Immature natural killer cell (primary cell): ENCODE results near the gene RBM28. TPM values are rescaled to one million over a fixed set of nuclear protein-coding genes. Genes with fewer than 3 reads are reported as not detected.

ENCODE experiments used
- DNase-seq, 3 donors: peaks; one replicate each; pipeline ENCODE4 v3.0.0; 2022; ENCODE audit warnings: mixed read lengths in 1 of 3
- H3K27ac Mint-ChIP-seq, 6 donors: one replicate each; pipeline ENCODE4 v1.8.0; 2020; ENCODE audit warnings: mixed read lengths in 6 of 6, mild to moderate bottlenecking in 5 of 6, inconsistent platforms in 4 of 6, moderate library complexity in 3 of 6
- H3K27me3 Mint-ChIP-seq, 3 donors: one replicate each; pipeline ENCODE4 v1.8.0; 2020 to 2021; ENCODE audit warnings: low read depth in 3 of 3, mild to moderate bottlenecking in 3 of 3, mixed read lengths in 3 of 3, moderate library complexity in 3 of 3, inconsistent platforms in 1 of 3
- H3K36me3 Mint-ChIP-seq, 3 donors: one replicate each; pipeline ENCODE4 v1.8.0; 2020; ENCODE audit warnings: mixed read lengths in 3 of 3, inconsistent platforms in 2 of 3, mild to moderate bottlenecking in 2 of 3
- H3K4me1 Mint-ChIP-seq, 2 donors: one replicate each; pipeline ENCODE4 v1.8.0; 2020; ENCODE audit warnings: inconsistent platforms in 2 of 2, mild to moderate bottlenecking in 2 of 2, mixed read lengths in 2 of 2, moderate library complexity in 1 of 2
- H3K4me3 Mint-ChIP-seq, 5 donors: one replicate each; pipeline ENCODE4 v1.8.0; 2020; ENCODE audit warnings: mild to moderate bottlenecking in 5 of 5, mixed read lengths in 5 of 5, inconsistent platforms in 3 of 5, moderate library complexity in 3 of 5
- H3K9me3 Mint-ChIP-seq, 6 donors: one replicate each; pipeline ENCODE4 v1.8.0; 2020; ENCODE audit warnings: mild to moderate bottlenecking in 6 of 6, mixed read lengths in 6 of 6, inconsistent platforms in 4 of 6, moderate library complexity in 3 of 6
- polyA plus RNA-seq, 3 donors: library from polyadenylated mRNA; unstranded; fragments of 300-500 nt; fragmentation: Illumina TruSeq; gene quantifications; one replicate each; pipeline ENCODE4 v1.2.3, GENCODE V29; 2021

The RBM28 gene, protein sequence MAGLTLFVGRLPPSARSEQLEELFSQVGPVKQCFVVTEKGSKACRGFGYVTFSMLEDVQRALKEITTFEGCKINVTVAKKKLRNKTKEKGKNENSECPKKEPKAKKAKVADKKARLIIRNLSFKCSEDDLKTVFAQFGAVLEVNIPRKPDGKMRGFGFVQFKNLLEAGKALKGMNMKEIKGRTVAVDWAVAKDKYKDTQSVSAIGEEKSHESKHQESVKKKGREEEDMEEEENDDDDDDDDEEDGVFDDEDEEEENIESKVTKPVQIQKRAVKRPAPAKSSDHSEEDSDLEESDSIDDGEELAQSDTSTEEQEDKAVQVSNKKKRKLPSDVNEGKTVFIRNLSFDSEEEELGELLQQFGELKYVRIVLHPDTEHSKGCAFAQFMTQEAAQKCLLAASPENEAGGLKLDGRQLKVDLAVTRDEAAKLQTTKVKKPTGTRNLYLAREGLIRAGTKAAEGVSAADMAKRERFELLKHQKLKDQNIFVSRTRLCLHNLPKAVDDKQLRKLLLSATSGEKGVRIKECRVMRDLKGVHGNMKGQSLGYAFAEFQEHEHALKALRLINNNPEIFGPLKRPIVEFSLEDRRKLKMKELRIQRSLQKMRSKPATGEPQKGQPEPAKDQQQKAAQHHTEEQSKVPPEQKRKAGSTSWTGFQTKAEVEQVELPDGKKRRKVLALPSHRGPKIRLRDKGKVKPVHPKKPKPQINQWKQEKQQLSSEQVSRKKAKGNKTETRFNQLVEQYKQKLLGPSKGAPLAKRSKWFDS
- 10 to 100 TPM in 1 of 3 donors, 1 to 10 TPM in 2; 3.0 to 14.1 (median 7.5) TPM for polyA plus RNA-seq

- peaks cover 0 to 10% (median 9%) of the 10 kb centered on the region in 3 donors for H3K36me3 Mint-ChIP-seq
- H3K27ac Mint-ChIP-seq = peak within 1 kb of the TSS; percentile 88 to 96 (median 93)
These were observed at the start of gene RBM28 for GRCh38 chr7:128343554-128344430. TSS of gene RBM28 (minus strand) at chr7:128343908. CDS start at chr7:128343793, 115 bp downstream.

GRCh38 chr7:128392446-128393327 is 49.0 kb upstream of the RBM28 start:
- Mint-ChIP-seq H3K27ac (no peak overlapping the region), H3K4me3 (no peak overlapping the region), H3K36me3 (peaks cover 0 to 14% (median 0%) of the 10 kb centered on the region in 3 donors), H3K9me3 (no peaks in the 10 kb centered on the region), H3K4me1 (no peaks in the 10 kb centered on the region), H3K27me3 (peaks cover 0 to 8% (median 4%) of the 10 kb centered on the region in 3 donors)
- DNase-seq = no peak

More at GRCh38 chr7:128343554-128344430, at the start of gene RBM28:
- Mint-ChIP-seq H3K4me3 (peak within 1 kb of the TSS; percentile 95 to 98 (median 96)), H3K27me3 (peaks cover 3 to 9% (median 6%) of the 10 kb centered on the region in 3 donors), H3K4me1 (peaks cover 33 to 50% of the 10 kb centered on the region in 2 donors), H3K9me3 (no peaks in the 10 kb centered on the region)
- DNase-seq = peak; percentile 88 to 91 (median 88)

DNA sequence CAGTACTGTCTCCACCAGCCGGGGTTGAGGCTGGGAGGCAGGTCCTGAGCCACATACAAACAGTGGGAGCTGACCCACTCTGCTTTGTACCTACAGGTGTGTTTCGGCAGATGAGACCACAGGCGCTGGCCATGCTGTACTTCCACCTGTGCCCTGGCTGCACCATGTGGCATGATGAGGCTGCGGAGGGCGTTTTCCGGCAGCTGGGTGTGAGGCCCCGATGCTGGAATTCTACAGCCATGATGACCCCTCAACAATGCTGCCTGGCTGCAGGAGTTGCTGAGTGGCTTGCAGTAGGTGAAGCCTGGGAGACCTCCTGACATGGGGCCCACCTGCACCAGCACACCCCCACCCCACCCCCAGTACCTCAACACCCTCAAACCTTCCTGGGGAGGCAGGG is 48.1 kb upstream of the RBM28 start:
- Mint-ChIP-seq H3K27ac (no peak overlapping the region), H3K27me3 (peaks cover 0 to 7% (median 4%) of the 10 kb centered on the region in 3 donors), H3K36me3 (peaks cover 0 to 5% (median 0%) of the 10 kb centered on the region in 3 donors), H3K9me3 (no peaks in the 10 kb centered on the region), H3K4me1 (no peaks in the 10 kb centered on the region), H3K4me3 (no peak overlapping the region)
- no peak for DNase-seq

DNA sequence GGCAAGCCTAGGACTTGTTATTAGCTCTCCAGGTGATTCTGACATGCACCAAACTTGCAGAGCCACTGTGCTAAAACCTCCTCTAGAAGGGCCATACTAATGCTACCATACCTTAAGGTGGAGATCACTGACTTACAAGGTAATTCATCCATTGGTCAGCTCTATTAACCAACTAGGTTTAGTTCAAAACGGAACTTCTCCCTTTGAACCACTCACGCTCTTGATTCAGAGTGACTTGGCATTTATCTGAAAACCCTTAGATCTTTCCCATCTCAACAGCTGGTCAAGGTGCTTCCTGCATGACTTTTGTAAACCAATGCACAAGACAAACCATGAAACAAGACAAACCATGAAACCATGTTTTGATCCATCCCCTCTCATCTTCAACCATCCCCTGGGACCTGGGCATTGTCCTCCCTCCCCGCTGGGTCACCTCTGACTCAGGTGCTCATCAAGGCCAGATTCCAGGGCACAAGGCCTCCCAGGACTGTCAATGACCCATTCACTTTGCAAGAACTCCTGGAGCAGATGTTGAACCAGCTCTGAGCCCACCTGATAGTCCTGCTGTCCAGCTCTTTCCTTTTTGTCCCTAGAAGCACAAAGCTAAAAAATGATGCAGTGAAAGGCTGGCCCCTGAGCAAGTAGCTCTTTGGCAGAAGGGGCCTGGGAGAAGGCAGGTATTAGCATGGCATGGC is 47.3 kb upstream of the RBM28 start:
- H3K4me1 Mint-ChIP-seq = no peaks in the 10 kb centered on the region
- H3K27me3 Mint-ChIP-seq = peaks cover 0 to 6% (median 0%) of the 10 kb centered on the region in 3 donors
- DNase-seq = no peak
- H3K4me3 Mint-ChIP-seq = no peak overlapping the region
- peaks cover 0 to under 1% (median 0%) of the 10 kb centered on the region in 3 donors for H3K36me3 Mint-ChIP-seq
- peak overlapping the region in 2 of 6 donors; percentile 6 to 37 for H3K27ac Mint-ChIP-seq
- no peaks in the 10 kb centered on the region for H3K9me3 Mint-ChIP-seq

DNA sequence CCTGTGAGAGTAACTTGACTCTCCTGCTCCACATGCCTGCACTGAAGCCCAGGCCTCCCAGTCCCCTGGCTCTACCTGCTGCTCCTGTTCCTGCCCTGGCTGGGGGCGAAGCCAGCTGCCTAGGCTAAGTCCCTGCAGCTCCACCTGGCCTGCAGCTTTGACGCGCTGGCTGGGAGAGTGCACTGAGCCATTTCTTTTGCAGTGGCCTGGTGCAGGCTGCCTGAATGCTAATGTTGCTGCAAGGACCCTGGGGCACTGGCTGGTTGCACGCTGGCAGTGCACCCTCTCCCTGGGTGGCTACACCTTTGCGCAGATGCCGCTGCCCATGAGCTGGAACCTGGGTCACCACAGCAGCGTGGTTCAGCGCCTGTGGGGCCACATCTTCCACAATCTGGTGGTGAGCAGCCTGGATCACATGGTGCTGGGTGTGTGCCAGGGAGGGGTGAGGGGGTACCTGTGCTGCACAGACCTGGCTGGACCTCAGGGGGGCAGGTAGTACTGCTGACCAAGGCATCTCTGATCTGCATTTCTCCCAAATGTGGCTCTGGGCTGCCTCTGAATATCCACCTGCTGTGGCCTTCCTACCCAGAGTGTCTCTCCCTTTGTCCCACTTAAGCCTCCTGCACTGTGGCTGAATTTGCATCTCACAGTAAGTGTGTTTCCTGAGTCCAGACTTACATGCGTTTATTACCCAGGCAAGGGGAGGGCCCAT is 46.1 kb upstream of the RBM28 start:
- Mint-ChIP-seq H3K9me3 (no peaks in the 10 kb centered on the region), H3K27ac (no peak overlapping the region), H3K27me3 (peaks cover 0 to 6% (median 0%) of the 10 kb centered on the region in 3 donors), H3K36me3 (no peaks in the 10 kb centered on the region), H3K4me1 (no peaks in the 10 kb centered on the region), H3K4me3 (no peak overlapping the region)
- no peak for DNase-seq

GRCh38 chr7:128389085-128389617 is 45.4 kb upstream of the RBM28 start:
- no peak overlapping the region for H3K4me3 Mint-ChIP-seq
- no peak for DNase-seq
- H3K9me3 Mint-ChIP-seq = no peaks in the 10 kb centered on the region
- no peaks in the 10 kb centered on the region for H3K4me1 Mint-ChIP-seq
- no peak overlapping the region for H3K27ac Mint-ChIP-seq
- H3K36me3 Mint-ChIP-seq = no peaks in the 10 kb centered on the region
- peaks cover 0 to 6% (median 0%) of the 10 kb centered on the region in 3 donors for H3K27me3 Mint-ChIP-seq

- no peak overlapping the region for H3K27ac Mint-ChIP-seq
- H3K9me3 Mint-ChIP-seq = no peaks in the 10 kb centered on the region
- H3K27me3 Mint-ChIP-seq = peaks cover 0 to 6% (median 0%) of the 10 kb centered on the region in 3 donors
- DNase-seq = no peak
- no peaks in the 10 kb centered on the region for H3K36me3 Mint-ChIP-seq
- no peaks in the 10 kb centered on the region for H3K4me1 Mint-ChIP-seq
- no peak overlapping the region for H3K4me3 Mint-ChIP-seq
These were observed 44.4 kb upstream of the RBM28 start for GRCh38 chr7:128388145-128388485.

DNA sequence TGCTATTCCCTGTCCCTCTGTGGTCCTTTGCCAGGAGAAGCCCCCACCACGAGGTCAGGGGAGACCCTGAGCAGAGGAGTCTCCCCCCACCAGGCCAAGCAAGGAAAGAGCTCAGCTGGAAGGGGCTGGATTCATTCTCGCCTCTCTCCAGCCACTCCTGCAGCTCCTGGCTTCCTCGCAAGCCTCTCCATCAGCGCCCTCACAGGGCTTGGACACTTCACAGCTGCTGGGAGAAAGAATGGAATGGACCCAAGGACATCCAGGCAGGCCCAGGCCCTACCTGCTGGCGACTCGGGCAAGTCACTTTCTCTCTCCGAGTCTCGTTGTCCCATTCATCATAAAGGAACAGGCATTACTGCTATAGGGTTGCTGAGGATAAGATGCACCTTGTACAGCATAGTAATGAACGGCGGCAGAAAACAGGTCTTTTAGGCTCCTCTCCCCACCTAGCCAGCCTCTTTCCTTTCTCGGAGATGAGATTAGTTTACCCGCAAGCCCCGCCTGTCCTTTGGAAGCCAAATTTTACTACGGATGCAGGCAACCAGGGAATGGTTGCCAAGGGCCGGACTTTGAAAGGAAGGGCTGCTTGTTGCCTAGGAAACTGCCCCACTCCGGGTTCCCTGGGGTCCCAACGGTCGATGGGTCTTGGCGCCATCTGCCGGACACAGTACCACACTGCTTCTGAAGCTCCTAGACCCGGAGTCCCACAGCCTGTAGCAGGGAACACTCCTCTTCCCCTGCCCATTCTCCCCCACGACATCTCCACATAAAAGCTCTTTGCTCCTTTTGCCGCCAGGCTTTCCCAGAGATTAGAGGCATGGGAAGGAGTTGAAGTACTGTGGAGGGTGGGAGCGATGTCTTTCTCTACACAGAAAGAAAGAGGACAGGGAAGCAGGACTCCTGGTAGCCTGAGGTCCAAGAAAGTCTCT is 43.8 kb upstream of the RBM28 start:
- peaks cover 0 to 6% (median 0%) of the 10 kb centered on the region in 3 donors for H3K27me3 Mint-ChIP-seq
- H3K4me3 Mint-ChIP-seq = no peak overlapping the region
- no peaks in the 10 kb centered on the region for H3K4me1 Mint-ChIP-seq
- peak; percentile 50 to 60 (median 58) for DNase-seq
- H3K27ac Mint-ChIP-seq = no peak overlapping the region
- H3K36me3 Mint-ChIP-seq = no peaks in the 10 kb centered on the region
- no peaks in the 10 kb centered on the region for H3K9me3 Mint-ChIP-seq

GRCh38 chr7:128385988-128386925 is 42.5 kb upstream of the RBM28 start:
- no peaks in the 10 kb centered on the region for H3K4me1 Mint-ChIP-seq
- H3K9me3 Mint-ChIP-seq = no peaks in the 10 kb centered on the region
- no peak overlapping the region for H3K27ac Mint-ChIP-seq
- H3K27me3 Mint-ChIP-seq = peaks cover 0 to 6% (median 0%) of the 10 kb centered on the region in 3 donors
- no peaks in the 10 kb centered on the region for H3K36me3 Mint-ChIP-seq
- no peak overlapping the region for H3K4me3 Mint-ChIP-seq
- DNase-seq = no peak

- H3K27me3 Mint-ChIP-seq = peaks cover 0 to 2% (median 0%) of the 10 kb centered on the region in 3 donors
These were observed 41.0 kb upstream of the RBM28 start for GRCh38 chr7:128384726-128385125.

More at GRCh38 chr7:128384726-128385125, 41.0 kb upstream of the RBM28 start:
- Mint-ChIP-seq H3K9me3 (no peaks in the 10 kb centered on the region), H3K4me1 (no peaks in the 10 kb centered on the region), H3K4me3 (no peak overlapping the region), H3K36me3 (no peaks in the 10 kb centered on the region), H3K27ac (no peak overlapping the region)
- DNase-seq = no peak
